SK-N-MC (cell line): ENCODE data around the gene YIF1A.

Experiments
- EZH2 ChIP-seq: fragments of 200-600 bp; sonication (generic); IDR thresholded peaks from one replicate; pipeline ENCODE4 v1.6.1; 2017; ENCODE audit warnings: antibody characterized with exemption
- FOXP2 ChIP-seq: optimal IDR thresholded peaks from 2 replicates; pipeline ENCODE3; 2011; ENCODE audit warnings: mild to moderate bottlenecking, moderate library complexity; ENCODE audit not compliant: insufficient read depth; ENCODE audit errors: extremely low read length, control extremely low read depth
- POLR2AphosphoS5 ChIP-seq: IDR thresholded peaks from 2 replicates; pipeline ENCODE4 v1.6.1; 2012; ENCODE audit warnings: mild to moderate bottlenecking, low read depth, low read length, borderline replicate concordance

- TF ChIP-seq POLR2AphosphoS5: no peak
- no peak for TF ChIP-seq EZH2
- no peak for TF ChIP-seq FOXP2
Measured at GRCh38 chr11:66264383-66264782, 24.6 kb downstream of the YIF1A start.
